Measurements from ENCODE around the gene YBX3. TPM values are rescaled to one million over a fixed set of nuclear protein-coding genes. Genes with fewer than 3 reads are reported as not detected.
A peak's percentile ranks its signal among the peaks of the same experiment; 100 is the strongest.

The YBX3 gene
- total and polyA plus RNA-seq, 4 donors, result 134 to 299 (median 252) TPM

GRCh38 chr12:10739157-10740118 lies 16.3 kb upstream of the YBX3 start:
- no peaks in the 10 kb centered on the region for H3K4me1 ChIP-seq (ENCODE audit: control insufficient read depth in 5 of 5, insufficient read depth in 5 of 5, low read length in 5 of 5)
- WGBS, 2 donors, result 81 to 88% methylated on average over 8 of the region's 8 CpGs
- ATAC-seq (ENCODE audit: insufficient read depth, low FRiP score) (peak; percentile 58), DNase-seq (no peak)
- no peak overlapping the region for H3K4me3 ChIP-seq
- no peak overlapping the region for H3K9ac ChIP-seq (ENCODE audit: insufficient read depth in 1 of 2, low read length in 2 of 2)
- TF ChIP-seq, protein P1, sequence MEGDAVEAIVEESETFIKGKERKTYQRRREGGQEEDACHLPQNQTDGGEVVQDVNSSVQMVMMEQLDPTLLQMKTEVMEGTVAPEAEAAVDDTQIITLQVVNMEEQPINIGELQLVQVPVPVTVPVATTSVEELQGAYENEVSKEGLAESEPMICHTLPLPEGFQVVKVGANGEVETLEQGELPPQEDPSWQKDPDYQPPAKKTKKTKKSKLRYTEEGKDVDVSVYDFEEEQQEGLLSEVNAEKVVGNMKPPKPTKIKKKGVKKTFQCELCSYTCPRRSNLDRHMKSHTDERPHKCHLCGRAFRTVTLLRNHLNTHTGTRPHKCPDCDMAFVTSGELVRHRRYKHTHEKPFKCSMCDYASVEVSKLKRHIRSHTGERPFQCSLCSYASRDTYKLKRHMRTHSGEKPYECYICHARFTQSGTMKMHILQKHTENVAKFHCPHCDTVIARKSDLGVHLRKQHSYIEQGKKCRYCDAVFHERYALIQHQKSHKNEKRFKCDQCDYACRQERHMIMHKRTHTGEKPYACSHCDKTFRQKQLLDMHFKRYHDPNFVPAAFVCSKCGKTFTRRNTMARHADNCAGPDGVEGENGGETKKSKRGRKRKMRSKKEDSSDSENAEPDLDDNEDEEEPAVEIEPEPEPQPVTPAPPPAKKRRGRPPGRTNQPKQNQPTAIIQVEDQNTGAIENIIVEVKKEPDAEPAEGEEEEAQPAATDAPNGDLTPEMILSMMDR (IDR thresholded peaks at IDR 0.05; ENCODE audit: control extremely low read depth, extremely low read depth), result no peak
- no peak overlapping the region for H3K27ac ChIP-seq (ENCODE audit: low read depth in 1 of 2, low read length in 1 of 2)
- H3K9me3 ChIP-seq (ENCODE audit: control insufficient read depth in 4 of 4, insufficient read depth in 3 of 4, low read length in 3 of 4), result no peaks in the 10 kb centered on the region
- H3K27me3 ChIP-seq (ENCODE audit: control insufficient read depth in 3 of 3, insufficient read depth in 3 of 3, low read length in 2 of 3), result no peaks in the 10 kb centered on the region
- H3K36me3 ChIP-seq (ENCODE audit: control insufficient read depth in 4 of 4, insufficient read depth in 4 of 4, low read length in 4 of 4), result no peaks in the 10 kb centered on the region

DNA sequence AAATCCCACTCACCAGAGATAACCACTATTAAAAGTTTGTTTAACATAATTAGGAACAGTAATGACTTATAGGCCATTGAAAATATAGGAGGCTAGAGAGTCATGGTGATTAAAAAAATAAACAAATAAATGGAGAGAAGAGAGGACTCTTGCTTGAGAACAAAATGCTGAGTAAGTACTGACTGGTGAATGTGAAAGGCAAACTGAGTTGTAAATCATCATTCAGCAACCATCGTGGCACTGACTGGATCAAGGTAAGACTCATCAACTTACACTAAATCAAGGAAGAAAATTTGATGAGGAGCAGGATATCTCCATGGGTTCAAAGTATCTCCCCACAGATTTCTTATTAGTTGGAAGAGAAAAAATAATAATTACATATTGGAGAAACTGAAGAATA lies 14.1 kb upstream of the YBX3 start:
- TF ChIP-seq, protein P1 (IDR thresholded peaks at IDR 0.05; ENCODE audit: control extremely low read depth, extremely low read depth), result no peak
- ATAC-seq (ENCODE audit: insufficient read depth, low FRiP score) (no peak), DNase-seq (no peak)
- no peaks in the 10 kb centered on the region for H3K27me3 ChIP-seq (ENCODE audit: control insufficient read depth in 3 of 3, insufficient read depth in 3 of 3, low read length in 2 of 3)
- no peaks in the 10 kb centered on the region for H3K4me1 ChIP-seq (ENCODE audit: control insufficient read depth in 5 of 5, insufficient read depth in 5 of 5, low read length in 5 of 5)
- H3K4me3 ChIP-seq, result no peak overlapping the region
- H3K9me3 ChIP-seq (ENCODE audit: control insufficient read depth in 4 of 4, insufficient read depth in 3 of 4, low read length in 3 of 4), result no peaks in the 10 kb centered on the region
- no peaks in the 10 kb centered on the region for H3K36me3 ChIP-seq (ENCODE audit: control insufficient read depth in 4 of 4, insufficient read depth in 4 of 4, low read length in 4 of 4)
- no peak overlapping the region for H3K27ac ChIP-seq (ENCODE audit: low read depth in 1 of 2, low read length in 1 of 2)
- H3K9ac ChIP-seq (ENCODE audit: insufficient read depth in 1 of 2, low read length in 2 of 2), result no peak overlapping the region
- 69 to 80% methylated on average over 1 of the region's 1 CpG for WGBS, 2 donors

- Histone ChIP-seq H3K4me1 (ENCODE audit: control insufficient read depth in 5 of 5, insufficient read depth in 5 of 5, low read length in 5 of 5) (no peaks in the 10 kb centered on the region), H3K9me3 (ENCODE audit: control insufficient read depth in 4 of 4, insufficient read depth in 3 of 4, low read length in 3 of 4) (no peaks in the 10 kb centered on the region), H3K27me3 (ENCODE audit: control insufficient read depth in 3 of 3, insufficient read depth in 3 of 3, low read length in 2 of 3) (no peaks in the 10 kb centered on the region), H3K36me3 (ENCODE audit: control insufficient read depth in 4 of 4, insufficient read depth in 4 of 4, low read length in 4 of 4) (no peaks in the 10 kb centered on the region), H3K9ac (ENCODE audit: insufficient read depth in 1 of 2, low read length in 2 of 2) (no peak overlapping the region), H3K4me3 (no peak overlapping the region), H3K27ac (ENCODE audit: low read depth in 1 of 2, low read length in 1 of 2) (no peak overlapping the region)
- 64 to 84% methylated on average over 1 of the region's 1 CpG for WGBS, 2 donors
- DNase-seq (no peak), ATAC-seq (ENCODE audit: insufficient read depth, low FRiP score) (no peak)
- TF ChIP-seq, protein P1 (IDR thresholded peaks at IDR 0.05; ENCODE audit: control extremely low read depth, extremely low read depth), result no peak
These were observed 13.3 kb upstream of the YBX3 start for GRCh38 chr12:10736463-10736862.
